Measurements from ENCODE around the gene NMNAT2. TPM values are rescaled to one million over a fixed set of nuclear protein-coding genes. Genes with fewer than 3 reads are reported as not detected.

The NMNAT2 gene
- total and polyA plus RNA-seq, 2 of the 4 experiments (the other 2 are of a cell fraction), result 0.36 to 2.4 TPM

DNA sequence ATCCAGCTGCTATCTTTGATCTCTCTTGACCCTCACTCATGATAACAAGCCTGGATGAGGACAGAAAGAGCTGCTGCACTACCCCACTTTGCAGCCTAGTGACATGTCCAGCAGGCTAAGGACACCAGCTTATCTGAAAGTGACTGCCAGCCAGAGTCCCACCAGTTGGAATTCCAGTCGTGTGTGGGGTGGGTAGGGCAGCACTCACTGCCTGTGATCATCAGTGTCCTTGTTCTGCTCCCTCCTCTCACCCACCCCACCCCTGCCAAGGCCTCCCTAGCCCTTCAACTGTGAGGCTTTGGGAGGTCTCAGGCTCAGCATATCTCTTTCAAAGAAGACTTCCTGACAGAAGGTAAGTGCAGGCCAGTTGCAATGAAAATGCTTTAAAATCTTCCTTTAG, 15.5 kb upstream of the NMNAT2 start:
- intact Hi-C loops (cut with micrococcal nuclease), result no loop called here
- H3K56ac ChIP-seq (ENCODE audit: extremely low read depth, insufficient read depth, low read length), result no peak overlapping the region

More for the DNA sequence above, 15.5 kb upstream of the NMNAT2 start:
- Histone ChIP-seq H2AK9ac (replicated peaks; ENCODE audit: low read depth, low read length, poor library complexity) (no peak overlapping the region), H3K14ac (replicated peaks; ENCODE audit: low read depth, low read length) (no peak overlapping the region), H4K91ac (ENCODE audit: insufficient read depth, low read depth, low read length) (no peak overlapping the region), H3K27ac (ENCODE audit: insufficient read depth, low read length) (no peak overlapping the region), H4K5ac (ENCODE audit: low read depth, low read length) (no peak overlapping the region), H3K4me2 (ENCODE audit: low read depth, low read length) (no peak overlapping the region), H3K79me1 (ENCODE audit: low read depth in 1 of 2, low read length in 2 of 2) (no peaks in the 10 kb centered on the region), H3K23ac (ENCODE audit: low read depth, low read length) (no peak overlapping the region), H2AK5ac (ENCODE audit: low read depth, low read length) (no peak overlapping the region), H3K36me3 (ENCODE audit: control insufficient read depth, insufficient read depth, low read length) (no peaks in the 10 kb centered on the region), H3K9ac (ENCODE audit: low read depth, low read length) (no peak overlapping the region), H3K4me3 (ENCODE audit: insufficient read depth, low read depth, low read length) (no peak overlapping the region), H2BK120ac (ENCODE audit: low read depth, low read length) (no peak overlapping the region), H3K18ac (ENCODE audit: low read depth, low read length) (no peak overlapping the region), H2BK15ac (ENCODE audit: low read depth, low read length) (no peak overlapping the region), H4K20me1 (ENCODE audit: insufficient read depth, low read length) (no peaks in the 10 kb centered on the region), H3K4ac (ENCODE audit: low read depth, low read length) (no peak overlapping the region), H2BK20ac (ENCODE audit: low read depth, low read length) (no peak overlapping the region), H4K8ac (ENCODE audit: low read depth in 2 of 2, low read length in 2 of 2) (no peak overlapping the region), H3K4me1 (ENCODE audit: control insufficient read depth, insufficient read depth, low read length) (no peaks in the 10 kb centered on the region), H2BK5ac (ENCODE audit: low read depth, low read length, poor library complexity, severe bottlenecking) (no peak overlapping the region), H3K27me3 (ENCODE audit: control insufficient read depth, insufficient read depth, low read length) (peaks cover 14% of the 10 kb centered on the region), H3K9me1 (ENCODE audit: insufficient read depth, low read length) (no peaks in the 10 kb centered on the region), H3K9me3 (ENCODE audit: control insufficient read depth, insufficient read depth, low read length) (no peaks in the 10 kb centered on the region), H2AFZ (replicated peaks; ENCODE audit: low read length, poor library complexity) (no peak overlapping the region)
- ChIA-PET CTCF (no interaction called here), POLR2A (ENCODE audit: unreplicated experiment) (no interaction called here)
- DNase-seq (no peak), ATAC-seq (ENCODE audit: low read depth) (no peak)
- dilution Hi-C loops (cut with HindIII; ENCODE audit: low sequenced_read_pairs, unreplicated experiment) (no loop called here), in situ Hi-C loops (cut with MboI; ENCODE audit: low sequenced_read_pairs) (no loop called here)
- no TSS peak for BruUV-seq (replicated peaks)
- no peak for TF ChIP-seq USF2 (IDR thresholded peaks at IDR 0.05; ENCODE audit: low read depth, low read length)
- TF ChIP-seq CEBPB (IDR thresholded peaks at IDR 0.05; ENCODE audit: low read depth, low read length), result no peak
- TF ChIP-seq RCOR1 (IDR thresholded peaks at IDR 0.05; ENCODE audit: insufficient replicate concordance, low read length), result no peak
- no peak for TF ChIP-seq ELK1 (IDR thresholded peaks at IDR 0.05; ENCODE audit: borderline replicate concordance, low read depth, low read length)
- TF ChIP-seq CHD1 (IDR thresholded peaks at IDR 0.05; ENCODE audit: low read depth, low read length), result no peak
- TF ChIP-seq POLR2A (IDR thresholded peaks at IDR 0.05; ENCODE audit: low read depth, low read length), result no peak
- WGBS, 2 experiments (ENCODE audit: extremely low coverage in 2 of 2, insufficient read length in 1 of 2), result no CpG with 5 or more reads among the region's 1 CpG

Data from IMR-90 (cell line).